Measurements from ENCODE around the gene DLG2.

Gene DLG2

GRCh38 chr11:83648610-83649527, 1978.3 kb downstream of the DLG2 start:
- DNase-seq = no peak

- DNase-seq = no peak
Measured at GRCh38 chr11:83645561-83645960, 1981.6 kb downstream of the DLG2 start.

- DNase-seq = no peak
Measured at GRCh38 chr11:83643115-83643514, 1984.0 kb downstream of the DLG2 start.

GRCh38 chr11:83642500-83642899, 1984.6 kb downstream of the DLG2 start:
- DNase-seq = no peak

- DNase-seq = no peak
Measured at GRCh38 chr11:83641511-83641910, 1985.6 kb downstream of the DLG2 start.

- DNase-seq = no peak
Measured at GRCh38 chr11:83639995-83640758, 1987.0 kb downstream of the DLG2 start.

GRCh38 chr11:83635166-83635565, 1992.0 kb downstream of the DLG2 start:
- no peak for DNase-seq

- no peak for DNase-seq
Measured at GRCh38 chr11:83630211-83630610, 1996.9 kb downstream of the DLG2 start.

- no peak for DNase-seq
Measured at GRCh38 chr11:83629775-83630174, 1997.4 kb downstream of the DLG2 start.

- no peak for DNase-seq
Measured at GRCh38 chr11:83628622-83629355, 1998.4 kb downstream of the DLG2 start.

- no peak for DNase-seq
Measured at GRCh38 chr11:83625336-83625735, 2001.8 kb downstream of the DLG2 start.

GRCh38 chr11:83617671-83618070, 2009.5 kb downstream of the DLG2 start:
- no peak for DNase-seq

- no peak for DNase-seq
Measured at GRCh38 chr11:83613767-83614121, 2013.4 kb downstream of the DLG2 start.

GRCh38 chr11:83612891-83613766, 2014.0 kb downstream of the DLG2 start:
- peak; percentile 6 for DNase-seq

- DNase-seq = peak; percentile 82
Measured at GRCh38 chr11:83611600-83611999, 2015.5 kb downstream of the DLG2 start.

- no peak for DNase-seq
Measured at GRCh38 chr11:83611031-83611430, 2016.1 kb downstream of the DLG2 start.

GRCh38 chr11:83609191-83609590, 2018.0 kb downstream of the DLG2 start:
- no peak for DNase-seq

GRCh38 chr11:83608571-83608970, 2018.6 kb downstream of the DLG2 start:
- DNase-seq = no peak

- DNase-seq = no peak
Measured at GRCh38 chr11:83601914-83602527, 2025.1 kb downstream of the DLG2 start.

GRCh38 chr11:83601201-83601913, 2025.8 kb downstream of the DLG2 start:
- DNase-seq = no peak

- DNase-seq = no peak
Measured at GRCh38 chr11:83600661-83601060, 2026.5 kb downstream of the DLG2 start.

All from NCI-H774 (cell line).